Measurements from ENCODE around the gene PKD1L1.
"Not testable (repeated sequence)": the region's sequence is repeated elsewhere in the genome, so short reads cannot be mapped to it uniquely, and the experiment has no call there.

PKD1L1 gene

GRCh38 chr7:47799524-47799923, 148.7 kb downstream of the PKD1L1 start:
- Histone ChIP-seq H3K27me3 (ENCODE audit: insufficient read depth, poor library complexity, severe bottlenecking) (no peaks in the 10 kb centered on the region), H3K9me3 (ENCODE audit: severe bottlenecking) (no peaks in the 10 kb centered on the region), H3K4me3 (ENCODE audit: severe bottlenecking) (no peak overlapping the region), H3K27ac (ENCODE audit: poor library complexity, severe bottlenecking) (no peak overlapping the region), H3K36me3 (ENCODE audit: low read depth) (no peaks in the 10 kb centered on the region), H3K4me1 (ENCODE audit: insufficient read depth, poor library complexity, severe bottlenecking) (peaks cover 7% of the 10 kb centered on the region)
- no peak for TF ChIP-seq CTCF (IDR thresholded peaks at IDR 0.05; ENCODE audit: poor library complexity, severe bottlenecking)
- DNase-seq (ENCODE audit: low spot score) (no peak), ATAC-seq (ENCODE audit: low read depth) (no peak)

- H3K36me3 ChIP-seq (ENCODE audit: low read depth), result no peaks in the 10 kb centered on the region
- no peak overlapping the region for H3K4me3 ChIP-seq (ENCODE audit: severe bottlenecking)
- ATAC-seq (ENCODE audit: low read depth), result no peak
- no peak for TF ChIP-seq CTCF (IDR thresholded peaks at IDR 0.05; ENCODE audit: poor library complexity, severe bottlenecking)
- no peaks in the 10 kb centered on the region for H3K9me3 ChIP-seq (ENCODE audit: severe bottlenecking)
- no peak for DNase-seq (ENCODE audit: low spot score)
- no peaks in the 10 kb centered on the region for H3K27me3 ChIP-seq (ENCODE audit: insufficient read depth, poor library complexity, severe bottlenecking)
- no peak overlapping the region for H3K27ac ChIP-seq (ENCODE audit: poor library complexity, severe bottlenecking)
- H3K4me1 ChIP-seq (ENCODE audit: insufficient read depth, poor library complexity, severe bottlenecking), result peaks cover 2% of the 10 kb centered on the region
These were observed 151.9 kb downstream of the PKD1L1 start for GRCh38 chr7:47796347-47796746.

- H3K4me3 ChIP-seq (ENCODE audit: severe bottlenecking), result no peak overlapping the region
- H3K9me3 ChIP-seq (ENCODE audit: severe bottlenecking), result no peaks in the 10 kb centered on the region
- H3K27me3 ChIP-seq (ENCODE audit: insufficient read depth, poor library complexity, severe bottlenecking), result no peaks in the 10 kb centered on the region
- H3K27ac ChIP-seq (ENCODE audit: poor library complexity, severe bottlenecking), result no peak overlapping the region
- ATAC-seq (ENCODE audit: low read depth) (no peak), DNase-seq (ENCODE audit: low spot score) (no peak)
- no peaks in the 10 kb centered on the region for H3K36me3 ChIP-seq (ENCODE audit: low read depth)
- TF ChIP-seq CTCF (IDR thresholded peaks at IDR 0.05; ENCODE audit: poor library complexity, severe bottlenecking), result no peak
- no peaks in the 10 kb centered on the region for H3K4me1 ChIP-seq (ENCODE audit: insufficient read depth, poor library complexity, severe bottlenecking)
These were observed 152.6 kb downstream of the PKD1L1 start for GRCh38 chr7:47795631-47796030.

- H3K36me3 ChIP-seq (ENCODE audit: low read depth); H3K4me3 ChIP-seq (ENCODE audit: severe bottlenecking); ATAC-seq (ENCODE audit: low read depth); H3K9me3 ChIP-seq (ENCODE audit: severe bottlenecking); H3K27ac ChIP-seq (ENCODE audit: poor library complexity, severe bottlenecking); DNase-seq (ENCODE audit: low spot score); H3K27me3 ChIP-seq (ENCODE audit: insufficient read depth, poor library complexity, severe bottlenecking); H3K4me1 ChIP-seq (ENCODE audit: insufficient read depth, poor library complexity, severe bottlenecking): not testable (repeated sequence)
These were observed 153.1 kb downstream of the PKD1L1 start for GRCh38 chr7:47795126-47795525.

GRCh38 chr7:47794016-47794415, 154.2 kb downstream of the PKD1L1 start:
- Histone ChIP-seq H3K27ac (ENCODE audit: poor library complexity, severe bottlenecking) (no peak overlapping the region), H3K9me3 (ENCODE audit: severe bottlenecking) (no peaks in the 10 kb centered on the region), H3K27me3 (ENCODE audit: insufficient read depth, poor library complexity, severe bottlenecking) (no peaks in the 10 kb centered on the region), H3K4me3 (ENCODE audit: severe bottlenecking) (no peak overlapping the region), H3K4me1 (ENCODE audit: insufficient read depth, poor library complexity, severe bottlenecking) (no peaks in the 10 kb centered on the region), H3K36me3 (ENCODE audit: low read depth) (no peaks in the 10 kb centered on the region)
- no peak for ATAC-seq (ENCODE audit: low read depth)
- DNase-seq (ENCODE audit: low spot score), result no peak
- TF ChIP-seq CTCF (IDR thresholded peaks at IDR 0.05; ENCODE audit: poor library complexity, severe bottlenecking), result no peak

GRCh38 chr7:47793186-47793585, 155.1 kb downstream of the PKD1L1 start:
- ATAC-seq (ENCODE audit: low read depth); DNase-seq (ENCODE audit: low spot score); H3K27me3 ChIP-seq (ENCODE audit: insufficient read depth, poor library complexity, severe bottlenecking); H3K36me3 ChIP-seq (ENCODE audit: low read depth); H3K4me1 ChIP-seq (ENCODE audit: insufficient read depth, poor library complexity, severe bottlenecking); H3K9me3 ChIP-seq (ENCODE audit: severe bottlenecking); H3K27ac ChIP-seq (ENCODE audit: poor library complexity, severe bottlenecking); H3K4me3 ChIP-seq (ENCODE audit: severe bottlenecking): not testable (repeated sequence)
